H9 (cell line): ENCODE results near the gene RGS21. TPM values are rescaled to one million over a fixed set of nuclear protein-coding genes. Genes with fewer than 3 reads are reported as not detected.

Experiments used
- DNase-seq: peaks from one replicate; pipeline ENCODE4 v3.0.0-alpha.2; 2017
- H2AFZ ChIP-seq: one replicate; pipeline ENCODE4 v1.6.1; 2013; ENCODE audit warnings: mild to moderate bottlenecking, low read length, control low read depth, moderate library complexity
- H2AK5ac ChIP-seq: 2 replicates; pipeline ENCODE4 v1.6.1; 2013; ENCODE audit warnings: low read length, control low read depth, mixed read lengths; ENCODE audit not compliant: insufficient read length
- H2BK120ac ChIP-seq: one replicate; pipeline ENCODE4 v1.6.1; 2013; ENCODE audit warnings: low read depth, mild to moderate bottlenecking, low read length, control low read depth, inconsistent platforms; ENCODE audit not compliant: poor library complexity, severe bottlenecking
- H2BK12ac ChIP-seq: 2 replicates; pipeline ENCODE4 v1.6.1; 2013; ENCODE audit warnings: low read length, control low read depth, mixed read lengths, low read depth; ENCODE audit not compliant: insufficient read length
- H2BK15ac ChIP-seq: 2 replicates; pipeline ENCODE4 v1.6.1; 2013; ENCODE audit warnings: low read depth, low read length, control low read depth
- H2BK20ac ChIP-seq: one replicate; pipeline ENCODE4 v1.6.1; 2013; ENCODE audit warnings: low read depth, mild to moderate bottlenecking, low read length, control low read depth, inconsistent platforms; ENCODE audit not compliant: poor library complexity, severe bottlenecking
- H2BK5ac ChIP-seq: 2 replicates; pipeline ENCODE4 v1.6.1; 2013; ENCODE audit warnings: low read length, control low read depth, mixed read lengths; ENCODE audit not compliant: insufficient read length
- H3K14ac ChIP-seq: 2 replicates; pipeline ENCODE4 v1.6.1; 2013; ENCODE audit warnings: low read length, control low read depth; ENCODE audit not compliant: insufficient read depth
- H3K18ac ChIP-seq: 2 replicates; pipeline ENCODE4 v1.6.1; 2013; ENCODE audit warnings: low read depth, mild to moderate bottlenecking, mixed read lengths, low read length, control low read depth; ENCODE audit not compliant: insufficient read length
- H3K23ac ChIP-seq: 2 replicates; pipeline ENCODE4 v1.6.1; 2013; ENCODE audit warnings: low read length, control low read depth, mixed read lengths, low read depth; ENCODE audit not compliant: insufficient read length
- H3K23me2 ChIP-seq: 2 replicates; pipeline ENCODE4 v1.6.1; 2013; ENCODE audit warnings: low read depth, mild to moderate bottlenecking, mixed read lengths, low read length, control low read depth; ENCODE audit not compliant: insufficient read length, poor library complexity, severe bottlenecking
- H3K27ac ChIP-seq: 2 replicates; pipeline ENCODE4 v1.5.1; 2013; ENCODE audit warnings: low read length, control low read depth, mixed read lengths, low read depth; ENCODE audit not compliant: insufficient read length
- H3K27me3 ChIP-seq: 2 replicates; pipeline ENCODE4 v1.6.1; 2013; ENCODE audit warnings: low read length, control low read depth, inconsistent platforms; ENCODE audit not compliant: insufficient read depth
- H3K4ac ChIP-seq: 2 replicates; pipeline ENCODE4 v1.6.1; 2013; ENCODE audit warnings: low read depth, mild to moderate bottlenecking, control low read depth, inconsistent platforms, low read length, moderate library complexity
- H3K4me1 ChIP-seq: 2 replicates; pipeline ENCODE4 v1.6.1; 2013; ENCODE audit warnings: low read length, control low read depth, inconsistent platforms; ENCODE audit not compliant: insufficient read depth
- H3K4me2 ChIP-seq: 2 replicates; pipeline ENCODE4 v1.6.1; 2013; ENCODE audit warnings: low read length, control low read depth, mixed read lengths; ENCODE audit not compliant: insufficient read length, insufficient read depth
- H3K56ac ChIP-seq: 2 replicates; pipeline ENCODE4 v1.6.1; 2013; ENCODE audit warnings: low read depth, mild to moderate bottlenecking, mixed read lengths, low read length, control low read depth; ENCODE audit not compliant: insufficient read length
- H3K79me1 ChIP-seq: 2 replicates; pipeline ENCODE4 v1.6.1; 2013; ENCODE audit warnings: low read depth, mild to moderate bottlenecking, moderate library complexity, low read length, control low read depth, inconsistent platforms; ENCODE audit not compliant: insufficient read depth, poor library complexity, severe bottlenecking
- H3K79me2 ChIP-seq: 2 replicates; pipeline ENCODE4 v1.6.1; 2013; ENCODE audit warnings: low read length, control low read depth, inconsistent platforms; ENCODE audit not compliant: insufficient read depth
- H3K9ac ChIP-seq: 2 replicates; pipeline ENCODE4 v1.6.1; 2013; ENCODE audit warnings: low read length, control low read depth, mixed read lengths; ENCODE audit not compliant: insufficient read length; ENCODE audit errors: extremely low read depth
- H3K9me3 ChIP-seq: one replicate; pipeline ENCODE4 v1.6.1; 2013; ENCODE audit warnings: low read depth, low read length, inconsistent platforms; ENCODE audit not compliant: control insufficient read depth
- H3T11ph ChIP-seq: one replicate; pipeline ENCODE4 v1.6.1; 2013; ENCODE audit warnings: mild to moderate bottlenecking, low read length, control low read depth, inconsistent platforms
- H4K20me1 ChIP-seq: one replicate; pipeline ENCODE4 v1.6.1; 2013; ENCODE audit not compliant: control insufficient read depth, insufficient read length, insufficient read depth
- H4K5ac ChIP-seq: 2 replicates; pipeline ENCODE4 v1.6.1; 2013; ENCODE audit warnings: low read depth, mild to moderate bottlenecking, mixed read lengths, low read length, control low read depth; ENCODE audit not compliant: insufficient read length
- H4K8ac ChIP-seq: replicated peaks from 2 replicates; pipeline ENCODE4 v1.6.1; 2013; ENCODE audit warnings: low read length, control low read depth, mixed read lengths, low read depth; ENCODE audit not compliant: insufficient read length
- H4K91ac ChIP-seq: 2 replicates; pipeline ENCODE4 v1.6.1; 2013; ENCODE audit warnings: low read depth, mild to moderate bottlenecking, moderate library complexity, mixed read lengths, low read length, control low read depth; ENCODE audit not compliant: insufficient read length
- H3K27ac Mint-ChIP-seq, 3 experiments: 2 replicates in 2 of 3; 3 replicates in 1 of 3; pipeline ENCODE4 v1.8.0; 2020 to 2021; ENCODE audit warnings: mixed read lengths in 3 of 3, mild to moderate bottlenecking in 1 of 3, moderate library complexity in 1 of 3
- H3K27me3 Mint-ChIP-seq: 2 replicates; pipeline ENCODE4 v1.8.0; 2021; ENCODE audit warnings: low read depth, mild to moderate bottlenecking, moderate library complexity, mixed read lengths
- H3K36me3 Mint-ChIP-seq, 3 experiments: 2 replicates in 2 of 3; 3 replicates in 1 of 3; pipeline ENCODE4 v1.8.0; 2020 to 2021; ENCODE audit warnings: low read depth in 3 of 3, mixed read lengths in 3 of 3; ENCODE audit not compliant: insufficient read depth in 1 of 3
- H3K4me1 Mint-ChIP-seq, 2 experiments: 2 replicates each; pipeline ENCODE4 v1.8.0; 2020; ENCODE audit warnings: mixed read lengths in 2 of 2
- H3K4me3 Mint-ChIP-seq, 2 experiments: 2 replicates in 1 of 2; 3 replicates in 1 of 2; pipeline ENCODE4 v1.8.0; 2020 to 2021; ENCODE audit warnings: mild to moderate bottlenecking in 2 of 2, mixed read lengths in 2 of 2, moderate library complexity in 1 of 2
- H3K9me3 Mint-ChIP-seq, 2 experiments: 2 replicates in 1 of 2; 3 replicates in 1 of 2; pipeline ENCODE4 v1.8.0; 2020; ENCODE audit warnings: mild to moderate bottlenecking in 2 of 2, mixed read lengths in 2 of 2, moderate library complexity in 1 of 2
- WGBS: extraction: QIAGEN DNeasy Blood & Tissue Kit; methylation state at CpG from one replicate; pipeline ENCODE4 v1.1.7; 2013; ENCODE audit warnings: missing lambda C conversion rate, low lambda C conversion rate, mixed read lengths; ENCODE audit not compliant: insufficient read length; ENCODE audit errors: extremely low coverage; 5-methylcytosine and 5-hydroxymethylcytosine counted together
- total RNA-seq: library from RNA; stranded (reverse); gene quantifications from 2 replicates; pipeline ENCODE4 v1.2.1, GENCODE V29; 2021
- TF ChIP-seq, protein P1 (sequence below): fragments of 200-600 bp; sonication (generic); conservative IDR thresholded peaks from 3 replicates; pipeline ENCODE4 v1.8.0; 2021; ENCODE audit warnings: antibody characterized with exemption, mild to moderate bottlenecking

The RGS21 gene
- total RNA-seq, 1 experiment from 2014 or later, result not detected

- Histone ChIP-seq H2BK5ac (no peak overlapping the region), H4K20me1 (no peaks in the 10 kb centered on the region), H2AFZ (no peak overlapping the region), H3K9ac (no peak overlapping the region), H3T11ph (no peak overlapping the region), H3K23ac (no peak overlapping the region), H3K27me3 (no peaks in the 10 kb centered on the region), H4K91ac (no peak overlapping the region), H3K9me3 (no peaks in the 10 kb centered on the region), H3K79me2 (no peaks in the 10 kb centered on the region), H2BK15ac (no peak overlapping the region), H2BK20ac (no peak overlapping the region), H3K27ac (no peak overlapping the region), H4K8ac (no peak overlapping the region), H2BK120ac (no peak overlapping the region), H3K4me1 (no peaks in the 10 kb centered on the region), H3K23me2 (no peaks in the 10 kb centered on the region), H3K79me1 (no peaks in the 10 kb centered on the region), H3K18ac (no peak overlapping the region), H2BK12ac (no peak overlapping the region), H3K4ac (no peak overlapping the region), H3K4me2 (no peak overlapping the region), H2AK5ac (no peak overlapping the region), H4K5ac (no peak overlapping the region), H3K14ac (no peak overlapping the region), H3K56ac (no peak overlapping the region)
- no peaks in the 10 kb centered on the region for H3K36me3 Mint-ChIP-seq
- TF ChIP-seq, protein P1, sequence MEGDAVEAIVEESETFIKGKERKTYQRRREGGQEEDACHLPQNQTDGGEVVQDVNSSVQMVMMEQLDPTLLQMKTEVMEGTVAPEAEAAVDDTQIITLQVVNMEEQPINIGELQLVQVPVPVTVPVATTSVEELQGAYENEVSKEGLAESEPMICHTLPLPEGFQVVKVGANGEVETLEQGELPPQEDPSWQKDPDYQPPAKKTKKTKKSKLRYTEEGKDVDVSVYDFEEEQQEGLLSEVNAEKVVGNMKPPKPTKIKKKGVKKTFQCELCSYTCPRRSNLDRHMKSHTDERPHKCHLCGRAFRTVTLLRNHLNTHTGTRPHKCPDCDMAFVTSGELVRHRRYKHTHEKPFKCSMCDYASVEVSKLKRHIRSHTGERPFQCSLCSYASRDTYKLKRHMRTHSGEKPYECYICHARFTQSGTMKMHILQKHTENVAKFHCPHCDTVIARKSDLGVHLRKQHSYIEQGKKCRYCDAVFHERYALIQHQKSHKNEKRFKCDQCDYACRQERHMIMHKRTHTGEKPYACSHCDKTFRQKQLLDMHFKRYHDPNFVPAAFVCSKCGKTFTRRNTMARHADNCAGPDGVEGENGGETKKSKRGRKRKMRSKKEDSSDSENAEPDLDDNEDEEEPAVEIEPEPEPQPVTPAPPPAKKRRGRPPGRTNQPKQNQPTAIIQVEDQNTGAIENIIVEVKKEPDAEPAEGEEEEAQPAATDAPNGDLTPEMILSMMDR, result no peak
- no CpG with 5 or more reads among the region's 3 CpGs for WGBS
- H3K4me3 Mint-ChIP-seq, result no peak overlapping the region
- no peaks in the 10 kb centered on the region for H3K9me3 Mint-ChIP-seq
- H3K4me1 Mint-ChIP-seq, result no peaks in the 10 kb centered on the region
- H3K27ac Mint-ChIP-seq, result no peak overlapping the region
- DNase-seq, result no peak
- no peaks in the 10 kb centered on the region for H3K27me3 Mint-ChIP-seq
These were observed 41.6 kb downstream of the RGS21 start for GRCh38 chr1:192358402-192358801.
